ENCODE data around the gene CAMTA1.

The CAMTA1 gene

DNA sequence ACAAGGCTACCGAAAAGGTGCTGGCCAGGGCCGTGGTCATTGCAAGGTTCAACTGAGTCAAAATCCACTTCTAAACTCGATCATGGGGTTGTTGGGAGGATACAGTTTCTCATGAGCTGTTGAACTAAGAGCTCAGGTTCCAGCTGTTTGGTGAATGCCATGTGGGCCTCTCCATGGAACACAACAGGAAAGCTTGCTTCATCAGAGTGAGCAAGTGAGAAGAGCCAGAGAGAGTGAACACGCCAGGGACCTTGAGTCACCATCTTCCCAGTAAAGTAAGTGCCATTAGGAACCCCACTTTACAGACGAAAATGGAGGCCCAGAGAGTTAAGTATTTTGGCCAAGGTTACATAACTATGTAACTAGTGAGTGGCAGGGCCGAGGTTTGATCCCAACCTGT lies 510.7 kb downstream of the CAMTA1 start:
- peaks cover 8 to 9% of the 10 kb centered on the region in 2 donors for H3K9me3 ChIP-seq (ENCODE audit: control insufficient read depth in 1 of 2, low read length in 2 of 2)
- H3K4me1 ChIP-seq (ENCODE audit: control insufficient read depth in 1 of 2, insufficient read depth in 2 of 2, low read length in 2 of 2): peaks cover 16 to 24% of the 10 kb centered on the region in 2 donors
- H3K4me3 ChIP-seq (ENCODE audit: low read depth in 1 of 2, low read length in 2 of 2): no peak overlapping the region
- H3K36me3 ChIP-seq (ENCODE audit: control insufficient read depth in 1 of 2, insufficient read depth in 2 of 2, low read length in 2 of 2): peaks cover 0 to 3% of the 10 kb centered on the region in 2 donors
- no peaks in the 10 kb centered on the region for H3K27me3 ChIP-seq (ENCODE audit: low read depth, low read length)
- H3K27ac ChIP-seq (ENCODE audit: low read length): no peak overlapping the region

DNA sequence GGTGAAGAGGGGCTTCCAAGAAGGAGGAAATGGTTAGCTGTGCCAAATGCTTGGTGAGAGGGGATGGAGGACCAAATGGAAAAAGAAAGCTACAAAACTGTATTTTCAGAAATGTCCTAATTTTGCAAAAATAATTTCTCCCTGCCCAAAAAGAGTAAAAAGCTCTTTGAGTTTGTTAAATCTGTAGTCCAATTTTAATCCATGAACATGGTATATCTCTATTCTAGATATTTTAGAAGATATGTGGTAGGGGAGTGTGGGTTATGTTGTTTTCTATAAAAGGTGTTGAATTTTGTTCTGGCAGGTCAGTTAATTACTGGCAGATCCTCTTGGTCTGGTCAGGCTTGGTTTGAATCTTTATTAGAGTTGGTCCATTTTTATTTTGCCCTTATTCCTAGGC lies 511.7 kb downstream of the CAMTA1 start:
- peaks cover 16 to 23% of the 10 kb centered on the region in 2 donors for H3K4me1 ChIP-seq (ENCODE audit: control insufficient read depth in 1 of 2, insufficient read depth in 2 of 2, low read length in 2 of 2)
- no peaks in the 10 kb centered on the region for H3K27me3 ChIP-seq (ENCODE audit: low read depth, low read length)
- peaks cover 8 to 9% of the 10 kb centered on the region in 2 donors for H3K9me3 ChIP-seq (ENCODE audit: control insufficient read depth in 1 of 2, low read length in 2 of 2)
- H3K27ac ChIP-seq (ENCODE audit: low read length): no peak overlapping the region
- peaks cover 0 to 3% of the 10 kb centered on the region in 2 donors for H3K36me3 ChIP-seq (ENCODE audit: control insufficient read depth in 1 of 2, insufficient read depth in 2 of 2, low read length in 2 of 2)
- H3K4me3 ChIP-seq (ENCODE audit: low read depth in 1 of 2, low read length in 2 of 2): no peak overlapping the region

GRCh38 chr1:7298145-7298544 lies 512.9 kb downstream of the CAMTA1 start:
- peaks cover 15 to 16% of the 10 kb centered on the region in 2 donors for H3K4me1 ChIP-seq (ENCODE audit: control insufficient read depth in 1 of 2, insufficient read depth in 2 of 2, low read length in 2 of 2)
- H3K9me3 ChIP-seq (ENCODE audit: control insufficient read depth in 1 of 2, low read length in 2 of 2): peaks cover 8 to 9% of the 10 kb centered on the region in 2 donors
- no peak overlapping the region for H3K27ac ChIP-seq (ENCODE audit: low read length)
- peaks cover 0 to 3% of the 10 kb centered on the region in 2 donors for H3K36me3 ChIP-seq (ENCODE audit: control insufficient read depth in 1 of 2, insufficient read depth in 2 of 2, low read length in 2 of 2)
- no peak overlapping the region for H3K4me3 ChIP-seq (ENCODE audit: low read depth in 1 of 2, low read length in 2 of 2)
- no peaks in the 10 kb centered on the region for H3K27me3 ChIP-seq (ENCODE audit: low read depth, low read length)

GRCh38 chr1:7298749-7299151 lies 513.5 kb downstream of the CAMTA1 start:
- Histone ChIP-seq H3K27me3 (ENCODE audit: low read depth, low read length) (no peaks in the 10 kb centered on the region), H3K9me3 (ENCODE audit: control insufficient read depth in 1 of 2, low read length in 2 of 2) (peaks cover 8 to 9% of the 10 kb centered on the region in 2 donors), H3K4me1 (ENCODE audit: control insufficient read depth in 1 of 2, insufficient read depth in 2 of 2, low read length in 2 of 2) (peaks cover 12 to 16% of the 10 kb centered on the region in 2 donors), H3K4me3 (ENCODE audit: low read depth in 1 of 2, low read length in 2 of 2) (no peak overlapping the region), H3K36me3 (ENCODE audit: control insufficient read depth in 1 of 2, insufficient read depth in 2 of 2, low read length in 2 of 2) (peaks cover 0 to 3% of the 10 kb centered on the region in 2 donors), H3K27ac (ENCODE audit: low read length) (peak overlapping the region; percentile 85)

GRCh38 chr1:7299329-7299799 lies 514.1 kb downstream of the CAMTA1 start:
- H3K4me3 ChIP-seq (ENCODE audit: low read depth in 1 of 2, low read length in 2 of 2): no peak overlapping the region
- H3K27ac ChIP-seq (ENCODE audit: low read length): peak overlapping the region; percentile 85
- H3K27me3 ChIP-seq (ENCODE audit: low read depth, low read length): no peaks in the 10 kb centered on the region
- peaks cover 12 to 16% of the 10 kb centered on the region in 2 donors for H3K4me1 ChIP-seq (ENCODE audit: control insufficient read depth in 1 of 2, insufficient read depth in 2 of 2, low read length in 2 of 2)
- H3K9me3 ChIP-seq (ENCODE audit: control insufficient read depth in 1 of 2, low read length in 2 of 2): peaks cover 8 to 9% of the 10 kb centered on the region in 2 donors
- peaks cover 0 to 3% of the 10 kb centered on the region in 2 donors for H3K36me3 ChIP-seq (ENCODE audit: control insufficient read depth in 1 of 2, insufficient read depth in 2 of 2, low read length in 2 of 2)

GRCh38 chr1:7299994-7300393 lies 514.7 kb downstream of the CAMTA1 start:
- peaks cover 12 to 16% of the 10 kb centered on the region in 2 donors for H3K4me1 ChIP-seq (ENCODE audit: control insufficient read depth in 1 of 2, insufficient read depth in 2 of 2, low read length in 2 of 2)
- peak overlapping the region; percentile 85 for H3K27ac ChIP-seq (ENCODE audit: low read length)
- H3K4me3 ChIP-seq (ENCODE audit: low read depth in 1 of 2, low read length in 2 of 2): no peak overlapping the region
- H3K9me3 ChIP-seq (ENCODE audit: control insufficient read depth in 1 of 2, low read length in 2 of 2): peaks cover 8 to 9% of the 10 kb centered on the region in 2 donors
- H3K36me3 ChIP-seq (ENCODE audit: control insufficient read depth in 1 of 2, insufficient read depth in 2 of 2, low read length in 2 of 2): peaks cover 0 to 3% of the 10 kb centered on the region in 2 donors
- no peaks in the 10 kb centered on the region for H3K27me3 ChIP-seq (ENCODE audit: low read depth, low read length)

GRCh38 chr1:7300893-7301663 lies 515.8 kb downstream of the CAMTA1 start:
- no peak overlapping the region for H3K4me3 ChIP-seq (ENCODE audit: low read depth in 1 of 2, low read length in 2 of 2)
- H3K4me1 ChIP-seq (ENCODE audit: control insufficient read depth in 1 of 2, insufficient read depth in 2 of 2, low read length in 2 of 2): peaks cover 12 to 16% of the 10 kb centered on the region in 2 donors
- H3K9me3 ChIP-seq (ENCODE audit: control insufficient read depth in 1 of 2, low read length in 2 of 2): peaks cover 8 to 9% of the 10 kb centered on the region in 2 donors
- H3K27ac ChIP-seq (ENCODE audit: low read length): peak overlapping the region; percentile 8
- peaks cover 0 to 3% of the 10 kb centered on the region in 2 donors for H3K36me3 ChIP-seq (ENCODE audit: control insufficient read depth in 1 of 2, insufficient read depth in 2 of 2, low read length in 2 of 2)
- H3K27me3 ChIP-seq (ENCODE audit: low read depth, low read length): no peaks in the 10 kb centered on the region

- peaks cover 4 to 6% of the 10 kb centered on the region in 2 donors for H3K9me3 ChIP-seq (ENCODE audit: control insufficient read depth in 1 of 2, low read length in 2 of 2)
- H3K4me1 ChIP-seq (ENCODE audit: control insufficient read depth in 1 of 2, insufficient read depth in 2 of 2, low read length in 2 of 2): peaks cover 12 to 16% of the 10 kb centered on the region in 2 donors
- no peaks in the 10 kb centered on the region for H3K27me3 ChIP-seq (ENCODE audit: low read depth, low read length)
- no peak overlapping the region for H3K4me3 ChIP-seq (ENCODE audit: low read depth in 1 of 2, low read length in 2 of 2)
- H3K36me3 ChIP-seq (ENCODE audit: control insufficient read depth in 1 of 2, insufficient read depth in 2 of 2, low read length in 2 of 2): peaks cover 0 to 3% of the 10 kb centered on the region in 2 donors
- no peak overlapping the region for H3K27ac ChIP-seq (ENCODE audit: low read length)
Observed at GRCh38 chr1:7301664-7301981, 516.4 kb downstream of the CAMTA1 start.

DNA sequence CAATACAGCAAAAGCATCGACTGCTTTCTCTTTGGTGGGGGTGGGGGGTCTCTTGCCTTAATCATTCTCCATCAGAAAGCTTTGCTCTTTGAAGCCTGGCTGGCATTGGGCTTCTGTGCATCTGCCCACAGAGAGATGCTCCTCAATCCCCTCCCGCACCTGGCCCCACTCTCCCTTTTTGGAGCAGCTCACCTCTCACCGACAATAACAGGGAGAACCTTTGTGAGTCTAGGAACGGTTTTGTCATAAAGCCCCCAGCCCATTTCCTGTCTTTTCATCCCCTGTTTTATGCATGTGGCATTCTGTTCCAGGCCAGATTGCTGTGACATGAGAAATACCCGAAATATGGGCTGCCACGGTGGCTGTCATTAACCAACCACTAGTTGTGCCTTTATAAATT lies 516.9 kb downstream of the CAMTA1 start:
- Histone ChIP-seq H3K27me3 (ENCODE audit: low read depth, low read length) (no peaks in the 10 kb centered on the region), H3K9me3 (ENCODE audit: control insufficient read depth in 1 of 2, low read length in 2 of 2) (peaks cover 0 to 1% of the 10 kb centered on the region in 2 donors), H3K4me3 (ENCODE audit: low read depth in 1 of 2, low read length in 2 of 2) (no peak overlapping the region), H3K4me1 (ENCODE audit: control insufficient read depth in 1 of 2, insufficient read depth in 2 of 2, low read length in 2 of 2) (peaks cover 12 to 16% of the 10 kb centered on the region in 2 donors), H3K36me3 (ENCODE audit: control insufficient read depth in 1 of 2, insufficient read depth in 2 of 2, low read length in 2 of 2) (peaks cover 0 to 3% of the 10 kb centered on the region in 2 donors), H3K27ac (ENCODE audit: low read length) (no peak overlapping the region)

GRCh38 chr1:7302873-7303272 lies 517.6 kb downstream of the CAMTA1 start:
- no peak overlapping the region for H3K27ac ChIP-seq (ENCODE audit: low read length)
- H3K36me3 ChIP-seq (ENCODE audit: control insufficient read depth in 1 of 2, insufficient read depth in 2 of 2, low read length in 2 of 2): peaks cover 0 to 3% of the 10 kb centered on the region in 2 donors
- H3K4me1 ChIP-seq (ENCODE audit: control insufficient read depth in 1 of 2, insufficient read depth in 2 of 2, low read length in 2 of 2): peaks cover 12 to 16% of the 10 kb centered on the region in 2 donors
- H3K9me3 ChIP-seq (ENCODE audit: control insufficient read depth in 1 of 2, low read length in 2 of 2): no peaks in the 10 kb centered on the region
- H3K4me3 ChIP-seq (ENCODE audit: low read depth in 1 of 2, low read length in 2 of 2): no peak overlapping the region
- H3K27me3 ChIP-seq (ENCODE audit: low read depth, low read length): no peaks in the 10 kb centered on the region

DNA sequence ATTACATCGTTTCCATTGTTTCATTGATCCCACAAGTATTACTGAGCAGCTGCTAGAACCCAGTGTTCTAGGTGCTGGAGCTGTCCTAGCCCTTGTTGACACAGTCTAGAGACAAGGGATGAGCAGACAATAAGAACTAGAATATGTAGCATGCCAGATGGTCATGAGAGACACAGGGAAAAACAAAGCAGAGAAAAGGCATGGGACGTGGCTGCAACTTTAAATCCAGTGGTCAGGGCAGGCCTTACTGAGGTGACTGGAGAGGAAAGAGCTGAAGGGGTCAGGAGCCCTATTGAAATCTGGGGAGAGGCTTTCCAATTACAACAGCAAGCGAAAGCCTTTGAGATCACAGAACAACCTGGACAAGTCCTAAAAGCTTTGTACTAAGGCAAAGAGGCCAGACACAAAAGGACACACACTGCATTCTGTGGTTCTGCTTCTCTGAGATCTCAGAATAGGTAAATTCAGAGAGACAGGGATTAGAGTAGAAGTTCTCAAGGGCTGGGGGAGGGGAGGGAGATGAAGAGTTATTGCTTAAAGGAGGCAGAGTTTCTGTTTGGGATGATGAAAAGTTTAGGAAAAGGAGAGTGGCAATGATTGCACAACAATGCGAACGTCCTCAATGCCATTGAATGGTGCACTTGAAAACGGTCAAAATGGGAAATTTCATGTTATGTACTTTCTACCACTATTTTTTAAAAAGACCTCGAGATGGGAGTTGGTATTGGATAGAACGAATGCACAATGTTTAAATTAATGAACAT lies 518.5 kb downstream of the CAMTA1 start:
- peaks cover 0 to 3% of the 10 kb centered on the region in 2 donors for H3K36me3 ChIP-seq (ENCODE audit: control insufficient read depth in 1 of 2, insufficient read depth in 2 of 2, low read length in 2 of 2)
- no peak overlapping the region for H3K4me3 ChIP-seq (ENCODE audit: low read depth in 1 of 2, low read length in 2 of 2)
- peaks cover 12 to 13% of the 10 kb centered on the region in 2 donors for H3K4me1 ChIP-seq (ENCODE audit: control insufficient read depth in 1 of 2, insufficient read depth in 2 of 2, low read length in 2 of 2)
- no peaks in the 10 kb centered on the region for H3K27me3 ChIP-seq (ENCODE audit: low read depth, low read length)
- no peaks in the 10 kb centered on the region for H3K9me3 ChIP-seq (ENCODE audit: control insufficient read depth in 1 of 2, low read length in 2 of 2)
- no peak overlapping the region for H3K27ac ChIP-seq (ENCODE audit: low read length)

All from muscle layer of duodenum (tissue), 2 donors.